Gastrocnemius medialis (tissue), 4 donors: ENCODE measurements around the gene ASXL1. TPM values are rescaled to one million over a fixed set of nuclear protein-coding genes. Genes with fewer than 3 reads are reported as not detected.

Source experiments
- ATAC-seq, 2 donors: fragments of 150-250 bp; one replicate each; pipeline ENCODE4 v1.9.1; 2016
- DNase-seq, 2 donors: peaks; one replicate each; pipeline ENCODE4 v3.0.0-alpha.2; 2019
- H3K27ac ChIP-seq, 4 donors: fragments of 200-600 bp; sonication (generic); 1 replicate in 1 of 4; 2 replicates in 3 of 4; pipeline ENCODE4 v1.5.1; 2016 to 2018; ENCODE audit warnings: mild to moderate bottlenecking in 2 of 4, moderate library complexity in 1 of 4
- H3K27me3 ChIP-seq, 3 donors: fragments of 200-600 bp; sonication (generic) in 2 of 3; 1 replicate in 1 of 3; 2 replicates in 2 of 3; pipeline versions ENCODE4 v1.5.1 to v1.6.0; 2016 to 2019; ENCODE audit warnings: mild to moderate bottlenecking in 1 of 3, moderate library complexity in 1 of 3
- H3K36me3 ChIP-seq, 2 donors: fragments of 200-600 bp; sonication (generic) in 1 of 2; one replicate each; pipeline ENCODE4 v1.5.1; 2017 to 2018
- H3K4me1 ChIP-seq, 2 donors: fragments of 200-600 bp; sonication (generic) in 1 of 2; one replicate each; pipeline ENCODE4 v1.5.1; 2016 to 2017; ENCODE audit warnings: mild to moderate bottlenecking in 2 of 2
- H3K4me3 ChIP-seq, 4 donors: fragments of 200-600 bp; sonication (generic) in 3 of 4; 1 replicate in 1 of 4; 2 replicates in 3 of 4; pipeline ENCODE4 v1.5.1; 2016 to 2019; ENCODE audit warnings: mild to moderate bottlenecking in 2 of 4
- H3K9me3 ChIP-seq, 3 donors: fragments of 200-600 bp; sonication (generic) in 2 of 3; 1 replicate in 1 of 3; 2 replicates in 2 of 3; pipeline ENCODE4 v1.5.1; 2016 to 2019
- POLR2A ChIP-seq, 2 donors: fragments of 450-650 bp; IDR thresholded peaks; one replicate each; pipeline ENCODE4 v1.6.1; 2017; ENCODE audit warnings: antibody characterized with exemption in 2 of 2, mild to moderate bottlenecking in 2 of 2, moderate library complexity in 2 of 2
- in situ Hi-C, 4 donors: fragments of 200-750 bp; cut with MboI; loops; one replicate each; pipeline versions ENCODE4 v1.15.0 to v1.8.0; 2017; ENCODE audit warnings: low sequenced_read_pairs in 4 of 4
- intact Hi-C: fragments of 100-400 bp; cut with DNase I; formaldehyde crosslinking; loops from one replicate; pipeline ENCODE4 v1.15.1; 2023; ENCODE audit warnings: low total_unique reads
- total RNA-seq, 4 donors: library from RNA; depleted of rRNA; stranded (reverse); fragments of >200 nt; gene quantifications; one replicate each; pipeline versions ENCODE4 v1.1.0 to v1.2.3, GENCODE V29; 2016
- TF ChIP-seq, protein P1 (sequence below), 5 experiments: fragments of 450-650 bp in 3 of 5; fragments of 200-600 bp in 2 of 5; sonication (generic) in 2 of 5; IDR thresholded peaks in 4 of 5; conservative IDR thresholded peaks in 1 of 5; 1 replicate in 4 of 5; 2 replicates in 1 of 5; pipeline ENCODE4 v1.5.1; 2016 to 2019; ENCODE audit warnings: antibody characterized with exemption in 5 of 5, mild to moderate bottlenecking in 3 of 5, moderate library complexity in 3 of 5

Gene ASXL1
- total RNA-seq, result 10 to 100 TPM; 21.8 to 36.6 (median 28.4) TPM

DNA sequence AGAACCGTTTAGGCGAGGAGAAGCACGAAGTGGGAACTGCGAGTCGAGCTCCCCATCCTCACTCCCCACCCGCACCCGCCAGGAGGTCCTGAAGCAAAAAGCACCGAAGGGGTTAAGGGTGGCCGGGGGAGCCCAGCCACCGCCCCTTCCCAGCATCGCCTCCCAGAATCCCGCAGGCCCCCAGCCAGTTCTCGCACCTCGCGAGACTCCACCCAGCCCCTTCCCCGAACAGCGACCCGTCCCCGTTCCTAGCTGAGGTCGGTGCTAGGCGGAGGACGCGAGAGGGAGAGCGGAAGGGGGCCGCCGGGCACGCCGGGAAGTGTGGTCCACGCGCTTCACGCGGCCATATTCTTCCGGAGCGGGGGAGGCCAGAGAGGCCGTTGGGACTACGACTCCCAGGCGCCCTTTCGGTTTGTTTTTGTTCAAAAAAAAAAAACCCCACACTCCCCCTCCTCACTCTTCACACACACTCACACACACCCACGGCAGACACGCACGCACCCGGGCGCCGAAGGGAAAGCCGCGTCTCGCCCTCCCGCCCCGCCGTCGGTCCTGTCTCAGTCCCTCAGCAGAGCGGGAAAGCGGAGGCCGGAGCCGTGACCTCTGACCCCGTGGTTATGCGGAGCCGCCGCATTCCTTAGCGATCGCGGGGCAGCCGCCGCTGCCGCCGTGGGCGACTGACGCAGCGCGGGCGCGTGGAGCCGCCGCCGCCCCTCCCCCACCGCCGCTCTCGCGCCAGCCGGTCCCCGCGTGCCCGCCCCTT, at the start of gene ASXL1:
Gene ASXL1 (plus strand): TSS at position 463 of the 763 bp plus-strand sequence. CDS start 445 bp downstream, outside the sequence.
- ATAC-seq, result peak; percentile 90 to 91
- intact Hi-C loops, result loop anchor here (1.0 to 10.0 kb wide), 7 partner anchors 81 to 1637 kb away; partner anchors contain the start of genes CHMP4B, DNMT3B, KIF3B and PLAGL2
- Histone ChIP-seq H3K27ac (peak within 1 kb of the TSS; percentile 97 to 99 (median 98)), H3K4me1 (peaks cover 31 to 37% of the 10 kb centered on the region in 2 donors), H3K4me3 (peak within 1 kb of the TSS; percentile 75 to 98 (median 90)), H3K27me3 (no peaks in the 10 kb centered on the region), H3K36me3 (no peaks in the 10 kb centered on the region), H3K9me3 (no peaks in the 10 kb centered on the region)
- peak; percentile 28 to 39 for TF ChIP-seq POLR2A (IDR thresholded peaks at IDR 0.05)
- TF ChIP-seq, protein P1, sequence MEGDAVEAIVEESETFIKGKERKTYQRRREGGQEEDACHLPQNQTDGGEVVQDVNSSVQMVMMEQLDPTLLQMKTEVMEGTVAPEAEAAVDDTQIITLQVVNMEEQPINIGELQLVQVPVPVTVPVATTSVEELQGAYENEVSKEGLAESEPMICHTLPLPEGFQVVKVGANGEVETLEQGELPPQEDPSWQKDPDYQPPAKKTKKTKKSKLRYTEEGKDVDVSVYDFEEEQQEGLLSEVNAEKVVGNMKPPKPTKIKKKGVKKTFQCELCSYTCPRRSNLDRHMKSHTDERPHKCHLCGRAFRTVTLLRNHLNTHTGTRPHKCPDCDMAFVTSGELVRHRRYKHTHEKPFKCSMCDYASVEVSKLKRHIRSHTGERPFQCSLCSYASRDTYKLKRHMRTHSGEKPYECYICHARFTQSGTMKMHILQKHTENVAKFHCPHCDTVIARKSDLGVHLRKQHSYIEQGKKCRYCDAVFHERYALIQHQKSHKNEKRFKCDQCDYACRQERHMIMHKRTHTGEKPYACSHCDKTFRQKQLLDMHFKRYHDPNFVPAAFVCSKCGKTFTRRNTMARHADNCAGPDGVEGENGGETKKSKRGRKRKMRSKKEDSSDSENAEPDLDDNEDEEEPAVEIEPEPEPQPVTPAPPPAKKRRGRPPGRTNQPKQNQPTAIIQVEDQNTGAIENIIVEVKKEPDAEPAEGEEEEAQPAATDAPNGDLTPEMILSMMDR (IDR thresholded peaks at IDR 0.05 in 4 of 5, conservative IDR thresholded peaks at IDR 0.05 in 1 of 5), result no peak
- DNase-seq, result peak; percentile 96 to 97
- in situ Hi-C loops, result no loop called here

DNA sequence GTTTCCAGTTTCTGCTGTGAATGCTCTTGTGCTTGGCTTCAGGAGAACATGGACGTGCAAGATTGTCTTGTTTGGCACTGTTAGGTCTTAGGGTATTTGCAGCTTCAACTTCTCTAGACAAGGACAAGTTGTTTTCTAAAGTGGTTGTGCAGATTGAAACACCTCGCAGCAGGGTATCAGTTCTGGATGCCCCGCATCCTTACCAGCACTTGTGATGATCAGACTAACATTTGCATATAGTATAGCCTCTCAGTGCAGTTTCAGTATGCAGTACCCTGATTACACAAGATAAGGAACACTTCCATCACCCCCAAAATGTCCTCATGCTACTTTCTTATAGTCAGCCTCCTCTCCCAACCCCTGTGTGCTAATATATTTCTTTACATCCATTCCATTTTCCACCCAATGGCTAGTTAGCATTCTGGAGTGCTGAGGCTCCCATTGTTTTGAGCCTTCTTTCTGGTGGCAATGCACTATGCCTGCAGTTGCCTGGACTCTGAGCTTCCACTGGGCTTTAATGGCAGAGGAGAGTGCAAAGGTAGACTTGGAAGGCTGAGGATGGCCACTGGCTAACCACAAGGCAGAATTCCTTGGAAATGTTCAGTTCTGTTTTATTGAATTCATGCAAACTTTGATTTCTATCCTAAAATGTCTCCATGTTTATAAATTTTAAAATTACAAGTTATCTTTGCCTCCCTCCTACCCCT, 45.3 kb upstream of the ASXL1 start:
- H3K36me3 ChIP-seq, result peaks cover 0 to 39% of the 10 kb centered on the region in 2 donors
- no peaks in the 10 kb centered on the region for H3K9me3 ChIP-seq
- H3K4me3 ChIP-seq, result no peak overlapping the region
- no peak overlapping the region for H3K27ac ChIP-seq
- intact Hi-C loops (no loop called here), in situ Hi-C loops (no loop called here)
- no peak for TF ChIP-seq POLR2A (IDR thresholded peaks at IDR 0.05)
- TF ChIP-seq, protein P1 (IDR thresholded peaks at IDR 0.05 in 4 of 5, conservative IDR thresholded peaks at IDR 0.05 in 1 of 5), result no peak
- DNase-seq, result no peak
- no peaks in the 10 kb centered on the region for H3K4me1 ChIP-seq
- H3K27me3 ChIP-seq, result no peaks in the 10 kb centered on the region
- no peak for ATAC-seq

DNA sequence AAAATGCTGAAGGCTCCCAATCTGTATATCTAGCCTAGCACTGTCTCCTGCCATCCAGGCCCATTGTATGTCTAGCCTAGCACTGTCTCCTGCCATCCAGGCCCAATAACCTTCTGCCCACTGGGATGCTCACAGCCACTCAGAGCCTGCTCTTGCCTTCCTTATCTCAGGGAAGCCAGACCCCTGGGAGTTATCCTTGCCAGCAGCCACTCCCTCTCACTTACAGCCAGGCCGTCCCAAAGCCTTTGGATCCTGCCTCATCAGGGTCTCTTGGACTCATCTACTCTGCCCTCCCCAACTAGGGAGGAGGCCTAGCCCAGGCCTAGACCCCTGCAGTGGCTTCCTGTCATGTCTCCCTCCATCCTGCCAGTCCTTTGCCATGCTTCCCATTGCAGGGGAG, 43.4 kb upstream of the ASXL1 start:
- in situ Hi-C loops, result no loop called here
- Histone ChIP-seq H3K4me3 (no peak overlapping the region), H3K27ac (no peak overlapping the region), H3K36me3 (peaks cover 0 to 49% of the 10 kb centered on the region in 2 donors), H3K4me1 (no peaks in the 10 kb centered on the region), H3K27me3 (no peaks in the 10 kb centered on the region), H3K9me3 (no peaks in the 10 kb centered on the region)
- intact Hi-C loops, result no loop called here
- ATAC-seq, result no peak
- TF ChIP-seq, protein P1 (IDR thresholded peaks at IDR 0.05 in 4 of 5, conservative IDR thresholded peaks at IDR 0.05 in 1 of 5), result no peak
- TF ChIP-seq POLR2A (IDR thresholded peaks at IDR 0.05), result no peak
- no peak for DNase-seq

GRCh38 chr20:32315399-32315798, 42.7 kb upstream of the ASXL1 start:
- no peak for DNase-seq
- in situ Hi-C loops (no loop called here), intact Hi-C loops (no loop called here)
- ATAC-seq, result no peak
- H3K27me3 ChIP-seq, result no peaks in the 10 kb centered on the region
- H3K4me1 ChIP-seq, result no peaks in the 10 kb centered on the region
- TF ChIP-seq, protein P1 (IDR thresholded peaks at IDR 0.05 in 4 of 5, conservative IDR thresholded peaks at IDR 0.05 in 1 of 5), result no peak
- TF ChIP-seq POLR2A (IDR thresholded peaks at IDR 0.05), result no peak
- no peak overlapping the region for H3K27ac ChIP-seq
- H3K36me3 ChIP-seq, result peaks cover 0 to 42% of the 10 kb centered on the region in 2 donors
- no peaks in the 10 kb centered on the region for H3K9me3 ChIP-seq
- H3K4me3 ChIP-seq, result no peak overlapping the region
